ENCODE data around the gene AMIGO1.

AMIGO1 gene

GRCh38 chr1:109493227-109493626 lies 16.3 kb downstream of the AMIGO1 start:
- no peak for TF ChIP-seq CTCF (IDR thresholded peaks at IDR 0.05; ENCODE audit: insufficient read depth, low read length, poor library complexity, severe bottlenecking)
- DNase-seq (ENCODE audit: extremely low read depth, insufficient read length), result no peak
- H3K27me3 ChIP-seq (replicated peaks; ENCODE audit: control insufficient read depth, insufficient read depth, low read length), result no peaks in the 10 kb centered on the region
- no peak overlapping the region for H3K4me3 ChIP-seq (replicated peaks; ENCODE audit: low read depth, low read length)
- H3K36me3 ChIP-seq (ENCODE audit: control insufficient read depth, insufficient read depth, low read length), result peaks cover 22% of the 10 kb centered on the region

- no peaks in the 10 kb centered on the region for H3K27me3 ChIP-seq (replicated peaks; ENCODE audit: control insufficient read depth, insufficient read depth, low read length)
- H3K4me3 ChIP-seq (replicated peaks; ENCODE audit: low read depth, low read length), result no peak overlapping the region
- peaks cover 23% of the 10 kb centered on the region for H3K36me3 ChIP-seq (ENCODE audit: control insufficient read depth, insufficient read depth, low read length)
- DNase-seq (ENCODE audit: extremely low read depth, insufficient read length), result no peak
- no peak for TF ChIP-seq CTCF (IDR thresholded peaks at IDR 0.05; ENCODE audit: insufficient read depth, low read length, poor library complexity, severe bottlenecking)
Observed at GRCh38 chr1:109492779-109493178, 16.7 kb downstream of the AMIGO1 start.

GRCh38 chr1:109491372-109491771 lies 18.2 kb downstream of the AMIGO1 start:
- TF ChIP-seq CTCF (IDR thresholded peaks at IDR 0.05; ENCODE audit: insufficient read depth, low read length, poor library complexity, severe bottlenecking), result no peak
- DNase-seq (ENCODE audit: extremely low read depth, insufficient read length), result no peak
- H3K4me3 ChIP-seq (replicated peaks; ENCODE audit: low read depth, low read length), result no peak overlapping the region
- no peaks in the 10 kb centered on the region for H3K27me3 ChIP-seq (replicated peaks; ENCODE audit: control insufficient read depth, insufficient read depth, low read length)
- H3K36me3 ChIP-seq (ENCODE audit: control insufficient read depth, insufficient read depth, low read length), result peaks cover 18% of the 10 kb centered on the region

- H3K36me3 ChIP-seq (ENCODE audit: control insufficient read depth, insufficient read depth, low read length), result peaks cover 16% of the 10 kb centered on the region
- H3K27me3 ChIP-seq (replicated peaks; ENCODE audit: control insufficient read depth, insufficient read depth, low read length), result no peaks in the 10 kb centered on the region
- no peak overlapping the region for H3K4me3 ChIP-seq (replicated peaks; ENCODE audit: low read depth, low read length)
- no peak for TF ChIP-seq CTCF (IDR thresholded peaks at IDR 0.05; ENCODE audit: insufficient read depth, low read length, poor library complexity, severe bottlenecking)
- no peak for DNase-seq (ENCODE audit: extremely low read depth, insufficient read length)
Observed at GRCh38 chr1:109490934-109491302, 18.6 kb downstream of the AMIGO1 start.

GRCh38 chr1:109490029-109490933 lies 19.2 kb downstream of the AMIGO1 start:
- Histone ChIP-seq H3K36me3 (ENCODE audit: control insufficient read depth, insufficient read depth, low read length) (peaks cover 11% of the 10 kb centered on the region), H3K4me3 (replicated peaks; ENCODE audit: low read depth, low read length) (no peak overlapping the region), H3K27me3 (replicated peaks; ENCODE audit: control insufficient read depth, insufficient read depth, low read length) (no peaks in the 10 kb centered on the region)
- peak; percentile 93 for TF ChIP-seq CTCF (IDR thresholded peaks at IDR 0.05; ENCODE audit: insufficient read depth, low read length, poor library complexity, severe bottlenecking)
- DNase-seq (ENCODE audit: extremely low read depth, insufficient read length), result no peak
